Measurements from ENCODE around the gene RUVBL1. TPM values are rescaled to one million over a fixed set of nuclear protein-coding genes. Genes with fewer than 3 reads are reported as not detected.
"Not testable (repeated sequence)": the region's sequence is repeated elsewhere in the genome, so short reads cannot be mapped to it uniquely, and the experiment has no call there.

Gene RUVBL1
- total RNA-seq (24.2 TPM), polyA plus RNA-seq (28.5 TPM)

DNA sequence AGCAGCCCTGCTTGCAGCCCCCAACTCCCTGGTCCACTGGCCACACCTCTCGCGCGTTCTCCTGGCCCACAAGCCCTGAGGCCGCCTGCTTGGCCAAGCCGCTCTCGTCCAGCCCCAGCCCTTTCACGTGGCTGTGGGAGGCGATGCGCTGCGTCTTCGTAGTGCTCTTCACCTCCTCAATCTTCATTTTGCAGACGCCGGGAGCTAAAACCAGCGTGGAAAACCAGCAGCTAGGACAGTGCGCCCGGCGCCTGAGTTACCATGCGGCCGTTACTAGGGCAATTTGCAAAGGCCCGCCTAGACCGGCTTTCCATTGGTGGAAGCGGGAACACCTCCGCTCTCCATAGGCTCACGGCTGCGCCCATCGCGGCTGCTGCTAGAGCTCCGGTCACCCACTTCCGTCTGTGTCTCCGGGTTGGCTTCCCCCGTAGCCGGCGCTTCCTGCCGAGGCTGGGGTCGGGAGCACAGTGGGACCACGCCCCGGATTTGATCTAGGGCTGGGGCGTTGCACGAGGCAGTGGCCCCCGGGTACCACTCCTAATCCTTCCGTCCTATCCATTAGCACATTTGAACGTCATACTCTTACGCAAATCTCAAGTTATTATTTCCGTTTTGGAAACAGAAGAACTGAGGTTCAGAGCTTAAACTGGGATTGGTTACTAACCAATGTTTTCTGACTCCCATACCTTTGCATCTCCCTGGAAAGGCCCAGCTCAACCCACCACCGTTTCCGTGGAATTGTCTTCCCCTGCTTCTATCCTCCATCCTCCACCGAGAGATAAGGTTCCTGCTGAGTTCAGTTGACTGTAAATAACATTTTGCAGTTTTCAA is at the start of gene RUVBL1:
TSS of gene RUVBL1 (minus strand) at position 275 of the 831 bp plus-strand sequence. CDS start at position 187, 88 bp downstream.
- Histone ChIP-seq H3K36me3 (ENCODE audit: insufficient read depth) (no peaks in the 10 kb centered on the region), H3K4me1 (ENCODE audit: insufficient read depth) (no peaks in the 10 kb centered on the region), H3K4me3 (ENCODE audit: low read depth, low read length) (peak within 1 kb of the TSS; percentile 72), H3K27ac (ENCODE audit: low read depth) (no peak within 1 kb of the TSS)
- 1% methylated on average over 47 of the region's 47 CpGs for WGBS
- peak; percentile 95 for DNase-seq (ENCODE audit: extremely low spot score)

DNA sequence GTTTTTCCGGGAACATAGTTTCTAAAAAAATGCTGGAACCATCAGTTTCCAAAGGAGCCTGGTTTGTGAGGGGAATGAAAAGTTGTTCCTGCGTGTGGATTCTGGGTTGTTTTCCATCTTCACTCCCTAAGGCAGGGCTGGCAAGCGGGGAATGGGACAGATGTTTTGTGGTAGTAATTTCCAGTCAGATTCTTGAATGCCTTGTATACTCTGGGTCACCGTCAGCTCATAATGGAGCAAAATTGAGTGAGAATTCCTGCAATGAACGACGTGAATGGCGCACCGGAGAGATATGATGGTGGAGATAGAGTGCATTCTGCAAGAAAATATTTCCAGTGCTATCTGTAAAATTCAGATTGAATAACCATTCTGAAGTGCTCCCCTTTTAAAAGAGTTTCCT is 49.6 kb upstream of the RUVBL1 start:
- H3K27ac ChIP-seq (ENCODE audit: low read depth), result no peak overlapping the region
- H3K4me1 ChIP-seq (ENCODE audit: insufficient read depth), result no peaks in the 10 kb centered on the region
- 72% methylated on average over 8 of the region's 8 CpGs for WGBS
- no peak for DNase-seq (ENCODE audit: extremely low spot score)
- H3K4me3 ChIP-seq (ENCODE audit: low read depth, low read length), result no peak overlapping the region
- no peaks in the 10 kb centered on the region for H3K36me3 ChIP-seq (ENCODE audit: insufficient read depth)

- no peak overlapping the region for H3K27ac ChIP-seq (ENCODE audit: low read depth)
- no peak overlapping the region for H3K4me3 ChIP-seq (ENCODE audit: low read depth, low read length)
- no peaks in the 10 kb centered on the region for H3K36me3 ChIP-seq (ENCODE audit: insufficient read depth)
- peak; percentile 82 for DNase-seq (ENCODE audit: extremely low spot score)
- WGBS, result 12% methylated on average over 5 of the region's 5 CpGs
- H3K4me1 ChIP-seq (ENCODE audit: insufficient read depth), result no peaks in the 10 kb centered on the region
Measured at GRCh38 chr3:128170866-128171516, 47.4 kb upstream of the RUVBL1 start.

DNA sequence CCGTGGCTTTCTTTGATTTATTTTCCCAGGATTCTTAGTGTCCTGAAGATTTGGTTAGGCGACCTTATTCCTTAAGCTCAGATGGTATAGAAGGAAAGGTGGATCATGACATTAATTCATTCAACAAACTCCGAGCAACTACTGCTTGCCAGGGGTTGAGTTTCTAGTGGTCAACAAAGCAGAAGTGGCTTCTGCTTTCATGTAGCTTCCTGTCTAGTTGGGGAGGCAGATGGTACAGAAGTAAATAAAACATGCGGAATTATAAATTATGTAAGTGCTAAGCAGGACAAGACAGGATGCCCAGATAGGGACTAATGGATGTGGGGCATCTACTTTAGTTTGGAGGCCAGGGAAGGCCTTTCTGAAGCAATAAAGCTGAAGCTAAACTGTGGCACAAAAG is 45.2 kb upstream of the RUVBL1 start:
- no peak for DNase-seq (ENCODE audit: extremely low spot score)
- H3K36me3 ChIP-seq (ENCODE audit: insufficient read depth), result no peaks in the 10 kb centered on the region
- WGBS, result 89% methylated on average over 4 of the region's 4 CpGs
- no peaks in the 10 kb centered on the region for H3K4me1 ChIP-seq (ENCODE audit: insufficient read depth)
- H3K4me3 ChIP-seq (ENCODE audit: low read depth, low read length), result no peak overlapping the region
- no peak overlapping the region for H3K27ac ChIP-seq (ENCODE audit: low read depth)

DNA sequence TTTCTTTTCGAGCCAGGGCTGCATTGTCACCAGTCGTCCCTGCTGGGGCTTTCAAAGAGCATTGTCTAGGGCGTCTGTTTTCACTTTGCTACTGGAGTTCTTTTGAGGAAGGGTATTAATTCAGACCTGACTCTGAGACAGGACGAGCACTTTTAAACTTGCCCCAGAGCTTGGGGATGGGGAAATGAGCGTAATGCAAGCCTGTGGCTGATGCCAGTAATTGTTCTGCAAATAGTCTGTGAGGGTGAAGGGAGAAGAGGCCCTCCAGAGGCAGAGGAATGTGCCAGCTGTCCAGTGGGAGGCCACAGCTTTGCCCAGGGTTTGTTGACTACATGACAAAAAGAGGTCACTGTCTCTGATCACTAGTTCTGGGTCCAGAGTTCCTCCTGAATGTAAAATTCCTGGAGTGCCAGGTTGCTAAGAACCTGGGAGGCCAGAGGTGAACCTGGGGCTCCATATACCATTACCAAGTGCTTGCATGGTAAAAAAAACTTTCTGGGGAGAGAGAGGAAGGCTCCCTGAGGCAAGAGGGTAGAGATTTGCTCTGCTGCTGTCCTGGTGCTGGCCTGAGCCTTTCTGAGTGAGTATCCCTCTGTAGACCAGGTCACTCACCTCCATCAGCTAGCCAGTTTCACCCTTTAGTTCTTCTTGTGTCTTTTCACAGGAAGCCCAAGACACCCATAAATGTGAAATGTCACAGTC is 44.5 kb upstream of the RUVBL1 start:
- no peak for DNase-seq (ENCODE audit: extremely low spot score)
- no peak overlapping the region for H3K27ac ChIP-seq (ENCODE audit: low read depth)
- H3K36me3 ChIP-seq (ENCODE audit: insufficient read depth), result no peaks in the 10 kb centered on the region
- no peak overlapping the region for H3K4me3 ChIP-seq (ENCODE audit: low read depth, low read length)
- WGBS, result 75% methylated on average over 5 of the region's 5 CpGs
- H3K4me1 ChIP-seq (ENCODE audit: insufficient read depth), result no peaks in the 10 kb centered on the region

- H3K4me3 ChIP-seq (ENCODE audit: low read depth, low read length), result no peak overlapping the region
- WGBS, result 88% methylated on average over 8 of the region's 8 CpGs
- no peak for DNase-seq (ENCODE audit: extremely low spot score)
- H3K27ac ChIP-seq (ENCODE audit: low read depth), result no peak overlapping the region
- H3K36me3 ChIP-seq (ENCODE audit: insufficient read depth), result no peaks in the 10 kb centered on the region
- no peaks in the 10 kb centered on the region for H3K4me1 ChIP-seq (ENCODE audit: insufficient read depth)
Measured at GRCh38 chr3:128167646-128167972, 44.0 kb upstream of the RUVBL1 start.

GRCh38 chr3:128166971-128167453 is 43.4 kb upstream of the RUVBL1 start:
- Histone ChIP-seq H3K4me3 (ENCODE audit: low read depth, low read length) (no peak overlapping the region), H3K27ac (ENCODE audit: low read depth) (no peak overlapping the region), H3K4me1 (ENCODE audit: insufficient read depth) (no peaks in the 10 kb centered on the region), H3K36me3 (ENCODE audit: insufficient read depth) (no peaks in the 10 kb centered on the region)
- DNase-seq (ENCODE audit: extremely low spot score), result no peak
- 90% methylated on average over 5 of the region's 5 CpGs for WGBS

DNA sequence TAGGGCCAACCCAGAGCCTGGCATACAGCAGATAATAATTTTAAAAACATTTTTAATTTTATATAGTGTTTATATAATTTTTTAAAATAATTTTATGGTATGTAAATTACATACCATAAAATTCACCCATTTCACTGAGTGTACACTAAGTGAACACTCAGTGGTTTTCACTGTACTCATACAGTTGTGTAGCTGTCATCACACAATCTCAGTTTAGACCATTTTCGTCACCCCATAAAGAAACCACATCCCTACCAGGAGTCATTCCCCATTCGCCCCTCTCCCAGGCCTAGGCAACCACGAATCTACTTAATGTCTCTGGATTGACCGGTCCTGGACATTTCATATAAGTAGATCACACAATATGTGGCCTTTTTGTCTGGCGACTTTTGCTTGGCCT is 39.8 kb upstream of the RUVBL1 start:
- no peaks in the 10 kb centered on the region for H3K4me1 ChIP-seq (ENCODE audit: insufficient read depth)
- no peak overlapping the region for H3K27ac ChIP-seq (ENCODE audit: low read depth)
- no peak for DNase-seq (ENCODE audit: extremely low spot score)
- 75% methylated on average over 5 of the region's 5 CpGs for WGBS
- no peaks in the 10 kb centered on the region for H3K36me3 ChIP-seq (ENCODE audit: insufficient read depth)
- no peak overlapping the region for H3K4me3 ChIP-seq (ENCODE audit: low read depth, low read length)

GRCh38 chr3:128160661-128161060 is 37.0 kb upstream of the RUVBL1 start:
- DNase-seq (ENCODE audit: extremely low spot score), result no peak
- Histone ChIP-seq H3K4me3 (ENCODE audit: low read depth, low read length) (no peak overlapping the region), H3K27ac (ENCODE audit: low read depth) (no peak overlapping the region), H3K4me1 (ENCODE audit: insufficient read depth) (no peaks in the 10 kb centered on the region), H3K36me3 (ENCODE audit: insufficient read depth) (no peaks in the 10 kb centered on the region)
- 91% methylated on average over 5 of the region's 5 CpGs for WGBS

DNA sequence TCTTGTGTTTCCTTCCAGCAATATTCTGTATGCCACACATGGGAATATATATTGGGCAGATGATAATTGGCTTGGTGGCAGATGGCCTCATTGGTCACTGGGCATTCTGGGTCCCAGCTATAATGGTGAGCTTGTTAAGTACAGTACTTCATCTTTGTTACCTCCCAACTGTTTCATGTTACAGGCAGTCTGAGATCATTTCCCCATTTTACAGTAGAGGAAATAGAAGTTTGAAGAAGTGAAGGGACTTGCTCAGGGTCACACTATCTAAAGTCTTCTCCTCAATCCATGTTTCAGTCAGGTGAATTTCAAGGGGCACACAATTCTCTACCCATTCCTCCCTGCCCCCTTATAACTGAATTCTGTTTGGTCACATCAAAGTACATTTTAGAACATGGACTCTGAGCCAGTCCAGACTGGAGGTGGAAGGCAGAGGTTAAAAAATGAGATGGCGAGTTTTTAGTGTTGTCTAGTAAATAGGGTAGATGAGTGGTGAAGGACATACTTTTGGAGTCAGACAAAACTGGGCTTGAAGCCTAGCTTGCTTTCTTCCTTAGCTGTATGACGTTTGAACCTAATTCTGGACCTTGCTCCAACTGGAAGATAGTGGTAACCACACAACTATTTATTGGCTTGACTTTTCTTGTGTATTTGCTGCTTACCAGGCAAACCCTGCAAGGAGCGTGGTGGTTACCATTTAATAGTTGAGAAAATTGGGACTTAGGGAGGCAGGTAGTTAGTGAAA is 32.2 kb upstream of the RUVBL1 start:
- no peak overlapping the region for H3K4me3 ChIP-seq (ENCODE audit: low read depth, low read length)
- no peak overlapping the region for H3K27ac ChIP-seq (ENCODE audit: low read depth)
- DNase-seq (ENCODE audit: extremely low spot score), result no peak
- no peaks in the 10 kb centered on the region for H3K4me1 ChIP-seq (ENCODE audit: insufficient read depth)
- 78% methylated on average over 3 of the region's 3 CpGs for WGBS
- H3K36me3 ChIP-seq (ENCODE audit: insufficient read depth), result no peaks in the 10 kb centered on the region

- H3K27ac ChIP-seq (ENCODE audit: low read depth); H3K36me3 ChIP-seq (ENCODE audit: insufficient read depth); H3K4me1 ChIP-seq (ENCODE audit: insufficient read depth); DNase-seq (ENCODE audit: extremely low spot score): not testable (repeated sequence)
- WGBS, result 86% methylated on average over 16 of the region's 16 CpGs
- peak overlapping the region; percentile 98 for H3K4me3 ChIP-seq (ENCODE audit: low read depth, low read length)
Measured at GRCh38 chr3:128154354-128154753, 30.7 kb upstream of the RUVBL1 start.

DNA sequence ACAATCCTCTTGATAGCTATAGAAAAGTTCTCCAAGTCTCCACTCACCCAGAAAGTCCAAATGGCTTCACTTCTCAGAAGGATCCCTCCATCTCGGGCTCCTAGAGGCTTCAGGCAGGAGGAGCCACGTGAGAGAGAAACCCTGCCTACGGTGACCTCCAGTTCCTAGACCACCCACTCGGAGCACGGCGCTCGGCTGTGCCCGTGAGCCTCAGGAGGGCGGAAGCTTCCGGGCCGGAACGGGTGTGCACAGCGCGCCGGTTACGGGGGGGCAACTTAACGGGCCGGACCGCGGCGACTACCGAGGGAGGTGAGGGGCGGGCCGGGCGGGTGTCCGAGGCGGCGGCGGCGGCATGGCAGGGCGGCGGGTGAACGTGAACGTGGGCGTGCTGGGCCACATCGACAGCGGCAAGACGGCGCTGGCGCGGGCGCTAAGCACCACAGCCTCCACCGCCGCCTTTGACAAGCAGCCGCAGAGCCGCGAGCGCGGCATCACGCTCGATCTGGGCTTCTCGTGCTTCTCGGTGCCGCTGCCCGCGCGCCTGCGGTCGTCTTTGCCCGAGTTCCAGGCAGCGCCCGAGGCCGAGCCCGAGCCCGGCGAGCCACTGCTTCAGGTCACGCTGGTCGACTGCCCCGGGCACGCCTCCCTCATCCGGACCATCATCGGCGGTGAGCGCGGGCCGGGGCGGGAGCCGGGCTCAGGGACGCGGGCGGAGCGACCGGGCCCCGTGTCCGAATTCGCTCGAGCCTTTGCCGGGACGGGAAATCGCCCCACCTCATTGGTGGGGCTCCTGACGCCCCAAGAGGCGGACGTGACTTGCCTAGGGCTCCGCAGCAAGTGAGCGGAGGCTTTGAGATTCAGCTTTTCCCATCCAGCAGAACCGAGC is 29.8 kb upstream of the RUVBL1 start, which contains the start of gene EEFSEC:
TSS of gene EEFSEC (plus strand) at position 326 of the 886 bp plus-strand sequence. CDS start at position 353, 27 bp downstream.
- Histone ChIP-seq H3K4me1 (ENCODE audit: insufficient read depth) (no peaks in the 10 kb centered on the region), H3K4me3 (ENCODE audit: low read depth, low read length) (peak within 1 kb of the TSS; percentile 98), H3K36me3 (ENCODE audit: insufficient read depth) (no peaks in the 10 kb centered on the region), H3K27ac (ENCODE audit: low read depth) (peak within 1 kb of the TSS; percentile 78)
- under 1% methylated on average over 96 of the region's 96 CpGs for WGBS
- no peak for DNase-seq (ENCODE audit: extremely low spot score)
